HCT116 (cell line): ENCODE data around the gene TMEM235. TPM values are rescaled to one million over a fixed set of nuclear protein-coding genes. Genes with fewer than 3 reads are reported as not detected.
"Not testable (repeated sequence)": the region's sequence is repeated elsewhere in the genome, so short reads cannot be mapped to it uniquely, and the experiment has no call there.

Experiments used
- ATAC-seq: fragments of 200-7000 bp; cut with Tn5 transposase; 2 replicates; pipeline ENCODE4 v1.9.1; 2020; ENCODE audit warnings: mild to moderate bottlenecking, moderate library complexity
- BruUV-seq: library from RNA; stranded (reverse); fragments of 400-500 nt; replicated peaks from 2 replicates; lab custom pipeline; 2021; lab: Mats Ljungman, UMichigan
- CTCF ChIA-PET: fragments of 300-600 bp; sonication (Branson Sonifier 250); formaldehyde crosslinking; loops from one replicate; lab custom pipeline; 2021; ENCODE audit warnings: antibody characterized with exemption; lab: Charles Lee
- POLR2A ChIA-PET: fragments of 300-600, 350-600 bp; sonication (Branson Sonifier 250); formaldehyde crosslinking; loops from one replicate; lab custom pipeline; 2021; ENCODE audit warnings: antibody characterized with exemption; lab: Charles Lee
- RAD21 ChIA-PET, 2 experiments: fragments of 300-600 bp; sonication (Branson Sonifier 250); formaldehyde crosslinking; loops; one replicate each; lab custom pipeline; 2023; ENCODE audit warnings: low total read pairs in 2 of 2; ENCODE audit not compliant: uncharacterized antibody in 2 of 2, unreplicated experiment in 2 of 2, low non-redundant PET in 1 of 2; lab: Charles Lee
- DNase-seq: peaks from one replicate; pipeline ENCODE4 v3.0.0-alpha.2; 2010; ENCODE audit warnings: low read depth, low spot score
- H2AFZ ChIP-seq: fragments of 200-600 bp; shearing (Covaris generic), sonication (generic); 2 replicates; pipeline ENCODE4 v1.6.1; 2017; ENCODE audit warnings: low read depth, mixed run types, mixed read lengths, antibody characterized with exemption, low read length; ENCODE audit not compliant: poor library complexity, severe bottlenecking
- H3K27ac ChIP-seq: 2 replicates; pipeline ENCODE4 v1.5.1; 2012; ENCODE audit warnings: low read depth, low read length
- H3K27me3 ChIP-seq: fragments of 200-600 bp; sonication (generic); 2 replicates; pipeline ENCODE4 v1.6.1; 2016; ENCODE audit warnings: mixed run types, low read length, mixed read lengths; ENCODE audit not compliant: insufficient read depth
- H3K36me3 ChIP-seq, 2 experiments: fragments of 200-500 bp in 1 of 2; fragments of 200-600 bp in 1 of 2; sonication (Bioruptor generic) in 1 of 2; sonication (generic) in 1 of 2; 2 replicates each; pipeline versions ENCODE4 v1.5.1 to v1.6.1; 2014 to 2016; ENCODE audit warnings: low read length in 2 of 2, inconsistent platforms in 1 of 2, mixed read lengths in 1 of 2, mixed run types in 1 of 2; ENCODE audit not compliant: insufficient read depth in 2 of 2, control insufficient read depth in 1 of 2
- H3K4me1 ChIP-seq, 2 experiments: fragments of 200-600 bp in 1 of 2; sonication (generic) in 1 of 2; 2 replicates each; pipeline versions ENCODE4 v1.5.1 to v1.6.1; 2012 to 2017; ENCODE audit warnings: low read length in 2 of 2, inconsistent platforms in 1 of 2, mild to moderate bottlenecking in 1 of 2, mixed read lengths in 1 of 2, mixed run types in 1 of 2, moderate library complexity in 1 of 2; ENCODE audit not compliant: insufficient read depth in 2 of 2, control insufficient read depth in 1 of 2
- H3K4me2 ChIP-seq: fragments of 200-600 bp; sonication (generic); 2 replicates; pipeline ENCODE4 v1.6.1; 2017; ENCODE audit warnings: mixed run types, low read length, mixed read lengths
- H3K4me3 ChIP-seq, 2 experiments: fragments of 200-600 bp in 1 of 2; sonication (generic) in 1 of 2; replicated peaks in 1 of 2; 2 replicates each; pipeline ENCODE4 v1.5.1; 2011 to 2016; ENCODE audit warnings: low read length in 2 of 2, control low read depth in 1 of 2, low read depth in 1 of 2, mild to moderate bottlenecking in 1 of 2, mixed read lengths in 1 of 2, mixed run types in 1 of 2
- H3K79me2 ChIP-seq: fragments of 200-600 bp; sonication (generic); 2 replicates; pipeline ENCODE4 v1.6.1; 2017; ENCODE audit warnings: mild to moderate bottlenecking, mixed run types, low read length, moderate library complexity, mixed read lengths; ENCODE audit not compliant: insufficient read depth
- H3K9ac ChIP-seq: fragments of 200-600 bp; sonication (generic); 2 replicates; pipeline ENCODE4 v1.6.1; 2016; ENCODE audit warnings: low read length, mixed read lengths
- H3K9me2 ChIP-seq: fragments of 200-600 bp; sonication (generic), shearing (Covaris generic); 2 replicates; pipeline ENCODE4 v1.6.1; 2017; ENCODE audit warnings: mixed run types, mild to moderate bottlenecking, moderate library complexity; ENCODE audit not compliant: insufficient read depth
- H3K9me3 ChIP-seq, 2 experiments: fragments of 200-500 bp in 1 of 2; fragments of 200-600 bp in 1 of 2; sonication (Bioruptor generic) in 1 of 2; sonication (generic) in 1 of 2; 2 replicates each; pipeline ENCODE4 v1.6.1; 2014 to 2017; ENCODE audit warnings: low read length in 2 of 2, mixed read lengths in 2 of 2, inconsistent platforms in 1 of 2, low read depth in 1 of 2, mild to moderate bottlenecking in 1 of 2, mixed run types in 1 of 2, moderate library complexity in 1 of 2; ENCODE audit not compliant: control insufficient read depth in 1 of 2, insufficient read depth in 1 of 2
- H4K20me1 ChIP-seq: fragments of 200-600 bp; sonication (generic), shearing (Covaris generic); 2 replicates; pipeline ENCODE4 v1.6.1; 2017; ENCODE audit warnings: mixed run types, mild to moderate bottlenecking, moderate library complexity; ENCODE audit not compliant: insufficient read depth
- POLR2AphosphoS5 ChIP-seq: IDR thresholded peaks from 2 replicates; pipeline ENCODE4 v1.6.1; 2011; ENCODE audit warnings: mild to moderate bottlenecking, low read depth, low read length, moderate library complexity
- ZFX ChIP-seq: fragments of 450-650 bp; IDR thresholded peaks from 2 replicates; pipeline ENCODE4 v1.6.1; 2017
- intact Hi-C: fragments of 100-400 bp; cut with micrococcal nuclease; formaldehyde crosslinking; loops from 2 replicates; pipeline ENCODE4 v1.10.0; 2022
- total RNA-seq: library from RNA; stranded (reverse); gene quantifications from one replicate; pipeline ENCODE4 v1.2.1, GENCODE V29; 2021; ENCODE audit not compliant: unreplicated experiment
- TF ChIP-seq, protein P1 (sequence below): IDR thresholded peaks from 2 replicates; pipeline ENCODE4 v1.6.1; 2012

Gene TMEM235
- total RNA-seq, 1 experiment from 2014 or later = not detected

DNA sequence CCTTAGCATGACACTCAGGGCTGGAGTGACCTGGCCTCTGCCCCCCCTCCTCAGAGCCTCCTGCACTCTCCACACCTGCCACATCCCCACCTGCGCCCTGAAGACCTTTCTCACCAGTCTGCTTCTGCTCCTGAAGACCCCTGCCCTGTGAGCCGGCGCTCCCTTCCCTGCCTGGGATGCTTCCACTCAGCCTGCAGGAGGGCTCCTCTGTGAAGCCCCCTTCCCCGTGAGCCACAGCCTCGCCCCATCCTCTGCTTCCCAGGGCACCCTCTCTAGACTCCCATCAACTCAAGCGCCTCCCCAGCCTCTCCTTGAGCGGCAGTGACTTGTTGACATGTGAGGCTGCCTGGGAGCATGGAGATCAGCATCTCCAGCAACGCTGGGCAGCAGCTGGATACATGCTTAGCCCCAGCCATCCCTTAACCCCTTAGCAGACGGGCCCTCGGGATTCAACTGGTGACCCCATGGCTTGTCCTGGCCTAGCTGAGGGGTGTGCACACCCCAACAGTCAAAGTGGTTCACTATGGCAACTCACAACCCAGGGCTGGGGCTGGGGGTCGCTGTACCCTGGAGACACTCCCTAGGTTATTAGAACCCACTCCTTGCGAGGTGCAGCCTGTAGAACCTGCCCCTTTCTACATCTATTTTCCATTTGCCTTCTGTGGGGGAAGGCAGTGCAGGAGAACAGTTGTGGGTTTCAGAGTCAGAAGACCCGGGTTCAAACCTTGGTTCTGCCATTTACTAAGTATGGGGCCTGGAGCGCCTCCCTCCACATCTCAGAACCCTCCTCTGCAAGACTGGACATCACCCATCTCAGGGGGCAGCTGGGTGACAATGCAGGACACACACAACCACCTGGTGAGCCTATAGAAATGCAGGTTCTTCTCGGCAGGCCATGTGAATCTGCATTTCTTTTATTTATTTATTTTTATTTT, 21.5 kb downstream of the TMEM235 start:
- Histone ChIP-seq H3K9me2 (no peaks in the 10 kb centered on the region), H2AFZ (no peak overlapping the region), H3K27ac (no peak overlapping the region), H3K4me3 (no peak overlapping the region), H3K27me3 (no peaks in the 10 kb centered on the region), H4K20me1 (no peaks in the 10 kb centered on the region), H3K79me2 (no peaks in the 10 kb centered on the region), H3K9me3 (no peaks in the 10 kb centered on the region), H3K4me1 (peaks cover 5 to 14% of the 10 kb centered on the region in 2 experiments), H3K4me2 (no peak overlapping the region), H3K36me3 (no peaks in the 10 kb centered on the region), H3K9ac (no peak overlapping the region)
- no peak for DNase-seq
- ATAC-seq = no peak
- ChIA-PET POLR2A (no interaction called here), CTCF (interaction anchor here (3.0 kb wide), 1 partner anchor 169 kb away, joined by 61 read pairs; no protein-coding TSS in a partner anchor), RAD21 (no interaction called here)
- BruUV-seq = no TSS peak
- TF ChIP-seq, protein P1, sequence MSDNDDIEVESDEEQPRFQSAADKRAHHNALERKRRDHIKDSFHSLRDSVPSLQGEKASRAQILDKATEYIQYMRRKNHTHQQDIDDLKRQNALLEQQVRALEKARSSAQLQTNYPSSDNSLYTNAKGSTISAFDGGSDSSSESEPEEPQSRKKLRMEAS = no peak
- TF ChIP-seq ZFX = no peak
- TF ChIP-seq POLR2AphosphoS5 = no peak
- intact Hi-C loops = loop anchor here (5.0 kb wide), 1 partner anchor 126 kb away; the partner anchor contains the start of gene TMC6

DNA sequence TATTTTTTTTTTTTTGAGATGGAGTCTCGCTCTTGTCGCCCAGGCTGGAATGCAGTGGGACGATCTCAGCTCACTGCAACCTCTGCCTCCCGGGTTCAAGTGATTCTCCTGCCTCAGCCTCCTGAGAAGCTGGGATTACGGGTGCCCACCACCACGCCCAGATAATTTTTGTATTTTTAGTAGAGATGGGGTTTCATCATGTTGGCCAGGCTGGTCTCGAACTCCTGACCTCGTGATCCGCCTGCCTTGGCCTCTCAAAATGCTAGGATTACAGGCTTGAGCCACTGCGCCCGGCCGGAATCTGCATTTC, 22.2 kb downstream of the TMEM235 start:
- H4K20me1 ChIP-seq, H3K36me3 ChIP-seq, H3K9ac ChIP-seq, ATAC-seq, RAD21 ChIA-PET, BruUV-seq, CTCF ChIA-PET, H3K79me2 ChIP-seq, POLR2A ChIA-PET, H3K4me2 ChIP-seq, H3K27ac ChIP-seq, H3K9me2 ChIP-seq, H3K4me3 ChIP-seq, H3K9me3 ChIP-seq, H3K27me3 ChIP-seq, H2AFZ ChIP-seq, DNase-seq: not testable (repeated sequence)
- peaks cover 5 to 14% of the 10 kb centered on the region in 2 experiments for H3K4me1 ChIP-seq
- intact Hi-C loops = loop anchor here (5.0 kb wide), 1 partner anchor 126 kb away; the partner anchor contains the start of gene TMC6
